Glutamatergic neuron (in vitro differentiated cells): ENCODE data around the gene NASP. TPM values are rescaled to one million over a fixed set of nuclear protein-coding genes. Genes with fewer than 3 reads are reported as not detected.
A peak's percentile ranks its signal among the peaks of the same experiment; 100 is the strongest.
"Not testable (repeated sequence)": the region's sequence is repeated elsewhere in the genome, so short reads cannot be mapped to it uniquely, and the experiment has no call there.

Experiments used
- DNase-seq: peaks from one replicate; pipeline ENCODE4 v3.0.0; 2022
- H3K27ac Mint-ChIP-seq: one replicate; pipeline ENCODE4 v1.8.0; 2020; ENCODE audit warnings: mild to moderate bottlenecking, mixed read lengths, inconsistent platforms; ENCODE audit not compliant: unreplicated experiment
- H3K27me3 Mint-ChIP-seq: one replicate; pipeline ENCODE4 v1.8.0; 2020; ENCODE audit warnings: mild to moderate bottlenecking, moderate library complexity, mixed read lengths, inconsistent platforms; ENCODE audit not compliant: unreplicated experiment
- H3K36me3 Mint-ChIP-seq: one replicate; pipeline ENCODE4 v1.8.0; 2020; ENCODE audit warnings: mild to moderate bottlenecking, mixed read lengths, inconsistent platforms; ENCODE audit not compliant: unreplicated experiment
- H3K4me1 Mint-ChIP-seq: one replicate; pipeline ENCODE4 v1.8.0; 2020; ENCODE audit warnings: mild to moderate bottlenecking, low read depth, mixed read lengths, inconsistent platforms; ENCODE audit not compliant: unreplicated experiment
- H3K4me3 Mint-ChIP-seq: one replicate; pipeline ENCODE4 v1.8.0; 2020; ENCODE audit warnings: mild to moderate bottlenecking, mixed read lengths, inconsistent platforms; ENCODE audit not compliant: unreplicated experiment
- H3K9me3 Mint-ChIP-seq: one replicate; pipeline ENCODE4 v1.8.0; 2020; ENCODE audit warnings: mild to moderate bottlenecking, moderate library complexity, mixed read lengths, inconsistent platforms; ENCODE audit not compliant: unreplicated experiment
- total RNA-seq: library from RNA; stranded (reverse); fragmentation: NEBNext Ultra II Directional; extraction: Animal tissue kit (Norgen Biotek cat#: 25700); gene quantifications from one replicate; pipeline ENCODE4 v1.2.1, GENCODE V29; 2021; ENCODE audit not compliant: unreplicated experiment
- TF ChIP-seq, protein P1 (sequence below): fragments of 200-600 bp; sonication (generic); IDR thresholded peaks from one replicate; pipeline ENCODE4 v1.5.0; 2021; ENCODE audit not compliant: partially characterized antibody, unreplicated experiment

Gene NASP
- total RNA-seq, 1 donor from 2014 or later: 139 TPM

DNA sequence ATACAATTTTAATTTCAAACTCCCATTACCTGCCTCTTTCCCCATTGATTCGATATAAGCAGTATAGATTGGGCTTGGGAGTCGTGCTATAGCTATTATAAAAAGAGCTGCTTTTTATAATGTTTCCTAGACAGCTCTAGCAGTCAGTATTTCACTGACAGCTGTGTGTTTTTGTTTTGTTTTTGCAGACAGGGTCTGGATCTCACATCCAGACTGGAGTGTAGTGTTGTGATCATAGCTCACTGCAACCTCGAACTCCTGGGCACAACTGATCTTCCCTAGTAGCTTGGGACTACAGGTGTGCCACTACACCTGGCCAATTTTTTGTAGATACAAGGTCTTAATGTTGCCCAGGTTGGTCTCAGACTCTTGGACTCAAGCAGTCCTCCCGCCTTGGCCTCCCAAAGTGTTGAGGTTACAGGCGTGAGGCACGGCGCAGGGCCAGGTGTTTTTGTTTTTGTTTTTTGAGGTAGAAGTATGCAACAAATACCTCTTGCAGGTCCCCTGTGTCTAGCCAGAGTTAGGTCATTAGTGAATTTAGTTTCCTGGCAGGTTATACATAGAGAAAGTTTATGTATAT, 1.7 kb downstream of the NASP start:
- H3K36me3 Mint-ChIP-seq: no peaks in the 10 kb centered on the region
- TF ChIP-seq, protein P1, sequence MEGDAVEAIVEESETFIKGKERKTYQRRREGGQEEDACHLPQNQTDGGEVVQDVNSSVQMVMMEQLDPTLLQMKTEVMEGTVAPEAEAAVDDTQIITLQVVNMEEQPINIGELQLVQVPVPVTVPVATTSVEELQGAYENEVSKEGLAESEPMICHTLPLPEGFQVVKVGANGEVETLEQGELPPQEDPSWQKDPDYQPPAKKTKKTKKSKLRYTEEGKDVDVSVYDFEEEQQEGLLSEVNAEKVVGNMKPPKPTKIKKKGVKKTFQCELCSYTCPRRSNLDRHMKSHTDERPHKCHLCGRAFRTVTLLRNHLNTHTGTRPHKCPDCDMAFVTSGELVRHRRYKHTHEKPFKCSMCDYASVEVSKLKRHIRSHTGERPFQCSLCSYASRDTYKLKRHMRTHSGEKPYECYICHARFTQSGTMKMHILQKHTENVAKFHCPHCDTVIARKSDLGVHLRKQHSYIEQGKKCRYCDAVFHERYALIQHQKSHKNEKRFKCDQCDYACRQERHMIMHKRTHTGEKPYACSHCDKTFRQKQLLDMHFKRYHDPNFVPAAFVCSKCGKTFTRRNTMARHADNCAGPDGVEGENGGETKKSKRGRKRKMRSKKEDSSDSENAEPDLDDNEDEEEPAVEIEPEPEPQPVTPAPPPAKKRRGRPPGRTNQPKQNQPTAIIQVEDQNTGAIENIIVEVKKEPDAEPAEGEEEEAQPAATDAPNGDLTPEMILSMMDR: no peak
- peaks cover 8% of the 10 kb centered on the region for H3K4me1 Mint-ChIP-seq
- no peak for DNase-seq
- H3K4me3 Mint-ChIP-seq: peak overlapping the region; percentile 97
- H3K27ac Mint-ChIP-seq: peak overlapping the region; percentile 75
- H3K9me3 Mint-ChIP-seq: peaks cover 11% of the 10 kb centered on the region
- peaks cover 9% of the 10 kb centered on the region for H3K27me3 Mint-ChIP-seq

DNA sequence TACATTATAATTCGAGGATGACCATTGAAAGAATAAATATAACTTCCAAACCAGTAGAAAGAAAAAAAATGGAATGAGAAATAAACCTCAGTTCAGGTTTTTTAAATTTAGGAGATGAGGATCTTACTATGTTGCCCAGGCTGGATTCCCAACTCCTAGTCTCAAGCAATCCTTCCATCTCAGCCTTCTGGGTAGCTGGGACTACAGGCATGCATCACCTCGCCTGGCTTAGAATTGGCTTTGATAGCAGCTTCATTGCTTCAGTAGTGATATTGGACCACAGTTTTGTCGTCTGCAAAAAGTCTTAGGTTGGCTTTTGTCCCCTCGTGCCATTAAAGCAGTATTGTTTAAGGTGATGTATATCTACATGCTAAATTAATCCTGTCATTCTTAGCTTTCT, 2.9 kb downstream of the NASP start:
- DNase-seq: no peak
- H3K27ac Mint-ChIP-seq: no peak overlapping the region
- H3K36me3 Mint-ChIP-seq: no peaks in the 10 kb centered on the region
- no peak overlapping the region for H3K4me3 Mint-ChIP-seq
- H3K4me1 Mint-ChIP-seq: peaks cover 8% of the 10 kb centered on the region
- TF ChIP-seq, protein P1: no peak
- peaks cover 9% of the 10 kb centered on the region for H3K27me3 Mint-ChIP-seq
- H3K9me3 Mint-ChIP-seq: peaks cover 11% of the 10 kb centered on the region

DNA sequence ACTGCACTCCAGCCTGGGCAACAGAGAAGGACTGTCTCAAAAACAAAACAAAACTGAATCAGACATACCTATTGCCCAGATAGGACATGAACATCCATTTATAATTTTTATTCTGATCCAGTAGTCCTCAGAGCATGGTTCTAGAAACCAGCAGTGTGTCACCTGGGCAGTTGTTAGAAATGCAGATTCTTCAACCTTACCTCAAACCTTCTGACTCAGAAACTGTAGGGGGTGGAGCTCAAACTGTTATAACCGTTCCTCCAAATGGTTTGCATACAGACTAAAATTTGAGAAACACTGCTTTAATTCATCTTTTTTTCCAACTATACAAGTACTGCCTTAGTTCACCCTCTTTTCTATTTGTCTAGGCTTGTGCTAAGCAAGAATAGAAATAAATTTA, 6.0 kb downstream of the NASP start:
- Mint-ChIP-seq H3K4me3 (no peak overlapping the region), H3K9me3 (no peaks in the 10 kb centered on the region), H3K27ac (no peak overlapping the region), H3K4me1 (peaks cover 8% of the 10 kb centered on the region), H3K36me3 (no peaks in the 10 kb centered on the region), H3K27me3 (peaks cover 4% of the 10 kb centered on the region)
- no peak for DNase-seq
- TF ChIP-seq, protein P1: no peak

- peaks cover 3% of the 10 kb centered on the region for H3K4me1 Mint-ChIP-seq
- H3K9me3 Mint-ChIP-seq: no peaks in the 10 kb centered on the region
- no peak for DNase-seq
- no peaks in the 10 kb centered on the region for H3K36me3 Mint-ChIP-seq
- peaks cover 2% of the 10 kb centered on the region for H3K27me3 Mint-ChIP-seq
- no peak overlapping the region for H3K4me3 Mint-ChIP-seq
- H3K27ac Mint-ChIP-seq: no peak overlapping the region
- TF ChIP-seq, protein P1: no peak
Observed at GRCh38 chr1:45594412-45594811, 10.6 kb downstream of the NASP start.

- DNase-seq, H3K27me3 Mint-ChIP-seq, H3K27ac Mint-ChIP-seq, H3K36me3 Mint-ChIP-seq, H3K9me3 Mint-ChIP-seq, H3K4me1 Mint-ChIP-seq, H3K4me3 Mint-ChIP-seq: not testable (repeated sequence)
Observed at GRCh38 chr1:45596765-45597164, 12.9 kb downstream of the NASP start.

- H3K36me3 Mint-ChIP-seq: no peaks in the 10 kb centered on the region
- H3K27ac Mint-ChIP-seq: no peak overlapping the region
Observed at GRCh38 chr1:45604239-45604638, 20.4 kb downstream of the NASP start.

More at GRCh38 chr1:45604239-45604638, 20.4 kb downstream of the NASP start:
- Mint-ChIP-seq H3K4me1 (peaks cover 15% of the 10 kb centered on the region), H3K4me3 (no peak overlapping the region), H3K9me3 (no peaks in the 10 kb centered on the region), H3K27me3 (peaks cover 2% of the 10 kb centered on the region)
- DNase-seq: no peak
- TF ChIP-seq, protein P1: no peak
